Adrenal gland (tissue), 5 donors: ENCODE data around the gene PHLDA1.

ENCODE experiments used
- POLR2A ChIP-seq, 2 donors: fragments of 450-650 bp; IDR thresholded peaks; one replicate each; pipeline ENCODE4 v1.6.1; 2017; ENCODE audit warnings: antibody characterized with exemption in 2 of 2, mild to moderate bottlenecking in 2 of 2, moderate library complexity in 1 of 2
- TF ChIP-seq, protein P1 (sequence below), 6 experiments: fragments of 450-650 bp in 4 of 6; fragments of 200-600 bp in 2 of 6; sonication (generic) in 1 of 6; IDR thresholded peaks; 1 replicate in 5 of 6; 2 replicates in 1 of 6; pipeline versions ENCODE4 v1.5.1 to v1.8.0; 2016 to 2021; ENCODE audit warnings: antibody characterized with exemption in 6 of 6, mild to moderate bottlenecking in 2 of 6, moderate library complexity in 1 of 6
- donor health status: DM: no; HTN: no; CAD: no.

DNA sequence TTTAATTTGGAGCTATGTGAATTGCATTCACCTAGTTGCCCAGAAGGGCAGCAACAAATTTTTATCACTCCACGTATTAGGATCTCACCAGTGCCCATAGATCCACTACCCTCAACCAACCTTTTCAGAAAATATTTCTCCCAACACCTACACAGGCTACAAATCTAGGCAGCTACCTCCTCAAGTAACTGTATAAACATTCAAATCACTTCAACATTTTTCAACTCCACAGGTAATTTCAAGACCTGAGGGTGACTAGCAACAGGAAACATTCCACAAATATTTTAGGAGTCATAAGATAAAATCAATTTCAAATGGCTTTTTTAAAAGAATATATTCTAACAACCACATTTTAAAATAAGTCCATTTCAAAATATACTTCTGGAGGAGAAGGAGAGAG, 12.9 kb downstream of the PHLDA1 start:
- TF ChIP-seq, protein P1, sequence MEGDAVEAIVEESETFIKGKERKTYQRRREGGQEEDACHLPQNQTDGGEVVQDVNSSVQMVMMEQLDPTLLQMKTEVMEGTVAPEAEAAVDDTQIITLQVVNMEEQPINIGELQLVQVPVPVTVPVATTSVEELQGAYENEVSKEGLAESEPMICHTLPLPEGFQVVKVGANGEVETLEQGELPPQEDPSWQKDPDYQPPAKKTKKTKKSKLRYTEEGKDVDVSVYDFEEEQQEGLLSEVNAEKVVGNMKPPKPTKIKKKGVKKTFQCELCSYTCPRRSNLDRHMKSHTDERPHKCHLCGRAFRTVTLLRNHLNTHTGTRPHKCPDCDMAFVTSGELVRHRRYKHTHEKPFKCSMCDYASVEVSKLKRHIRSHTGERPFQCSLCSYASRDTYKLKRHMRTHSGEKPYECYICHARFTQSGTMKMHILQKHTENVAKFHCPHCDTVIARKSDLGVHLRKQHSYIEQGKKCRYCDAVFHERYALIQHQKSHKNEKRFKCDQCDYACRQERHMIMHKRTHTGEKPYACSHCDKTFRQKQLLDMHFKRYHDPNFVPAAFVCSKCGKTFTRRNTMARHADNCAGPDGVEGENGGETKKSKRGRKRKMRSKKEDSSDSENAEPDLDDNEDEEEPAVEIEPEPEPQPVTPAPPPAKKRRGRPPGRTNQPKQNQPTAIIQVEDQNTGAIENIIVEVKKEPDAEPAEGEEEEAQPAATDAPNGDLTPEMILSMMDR (IDR thresholded peaks at IDR 0.05), result no peak
- TF ChIP-seq POLR2A (IDR thresholded peaks at IDR 0.05), result no peak
